ENCODE measurements around the gene MIPEP.

MIPEP gene

GRCh38 chr13:23777575-23777870 is 111.7 kb downstream of the MIPEP start:
- no peak for DNase-seq (ENCODE audit: low spot score)
- TF ChIP-seq CTCF (IDR thresholded peaks at IDR 0.05; ENCODE audit: borderline replicate concordance, control extremely low read depth, extremely low read depth, insufficient read depth, missing control alignments): no peak
- in situ Hi-C loops (cut with MboI; ENCODE audit: low sequenced_read_pairs, unreplicated experiment): no loop called here

GRCh38 chr13:23776698-23777574 is 112.3 kb downstream of the MIPEP start:
- DNase-seq (ENCODE audit: low spot score): peak; percentile 54
- no peak for TF ChIP-seq CTCF (IDR thresholded peaks at IDR 0.05; ENCODE audit: borderline replicate concordance, control extremely low read depth, extremely low read depth, insufficient read depth, missing control alignments)
- in situ Hi-C loops (cut with MboI; ENCODE audit: low sequenced_read_pairs, unreplicated experiment): no loop called here

- no peak for DNase-seq (ENCODE audit: low spot score)
- in situ Hi-C loops (cut with MboI; ENCODE audit: low sequenced_read_pairs, unreplicated experiment): no loop called here
- no peak for TF ChIP-seq CTCF (IDR thresholded peaks at IDR 0.05; ENCODE audit: borderline replicate concordance, control extremely low read depth, extremely low read depth, insufficient read depth, missing control alignments)
These were observed 116.5 kb downstream of the MIPEP start for GRCh38 chr13:23772717-23773116.

- TF ChIP-seq CTCF (IDR thresholded peaks at IDR 0.05; ENCODE audit: borderline replicate concordance, control extremely low read depth, extremely low read depth, insufficient read depth, missing control alignments): no peak
- in situ Hi-C loops (cut with MboI; ENCODE audit: low sequenced_read_pairs, unreplicated experiment): no loop called here
- no peak for DNase-seq (ENCODE audit: low spot score)
These were observed 117.2 kb downstream of the MIPEP start for GRCh38 chr13:23771956-23772355.

- peak; percentile 49 for DNase-seq (ENCODE audit: low spot score)
- TF ChIP-seq CTCF (IDR thresholded peaks at IDR 0.05; ENCODE audit: borderline replicate concordance, control extremely low read depth, extremely low read depth, insufficient read depth, missing control alignments): no peak
- in situ Hi-C loops (cut with MboI; ENCODE audit: low sequenced_read_pairs, unreplicated experiment): no loop called here
These were observed 117.6 kb downstream of the MIPEP start for GRCh38 chr13:23771552-23771951.

- in situ Hi-C loops (cut with MboI; ENCODE audit: low sequenced_read_pairs, unreplicated experiment): no loop called here
- DNase-seq (ENCODE audit: low spot score): no peak
- TF ChIP-seq CTCF (IDR thresholded peaks at IDR 0.05; ENCODE audit: borderline replicate concordance, control extremely low read depth, extremely low read depth, insufficient read depth, missing control alignments): no peak
These were observed 118.2 kb downstream of the MIPEP start for GRCh38 chr13:23770973-23771372.

Measured in GM13976 (cell line).